NCI-H2196 (cell line): Measurements from ENCODE around the gene FBXO41.

Source experiments
- DNase-seq: peaks from one replicate; lab custom pipeline; 2025; ENCODE audit not compliant: unreplicated experiment; lab: John Stamatoyannopoulos, UW

Gene FBXO41

DNA sequence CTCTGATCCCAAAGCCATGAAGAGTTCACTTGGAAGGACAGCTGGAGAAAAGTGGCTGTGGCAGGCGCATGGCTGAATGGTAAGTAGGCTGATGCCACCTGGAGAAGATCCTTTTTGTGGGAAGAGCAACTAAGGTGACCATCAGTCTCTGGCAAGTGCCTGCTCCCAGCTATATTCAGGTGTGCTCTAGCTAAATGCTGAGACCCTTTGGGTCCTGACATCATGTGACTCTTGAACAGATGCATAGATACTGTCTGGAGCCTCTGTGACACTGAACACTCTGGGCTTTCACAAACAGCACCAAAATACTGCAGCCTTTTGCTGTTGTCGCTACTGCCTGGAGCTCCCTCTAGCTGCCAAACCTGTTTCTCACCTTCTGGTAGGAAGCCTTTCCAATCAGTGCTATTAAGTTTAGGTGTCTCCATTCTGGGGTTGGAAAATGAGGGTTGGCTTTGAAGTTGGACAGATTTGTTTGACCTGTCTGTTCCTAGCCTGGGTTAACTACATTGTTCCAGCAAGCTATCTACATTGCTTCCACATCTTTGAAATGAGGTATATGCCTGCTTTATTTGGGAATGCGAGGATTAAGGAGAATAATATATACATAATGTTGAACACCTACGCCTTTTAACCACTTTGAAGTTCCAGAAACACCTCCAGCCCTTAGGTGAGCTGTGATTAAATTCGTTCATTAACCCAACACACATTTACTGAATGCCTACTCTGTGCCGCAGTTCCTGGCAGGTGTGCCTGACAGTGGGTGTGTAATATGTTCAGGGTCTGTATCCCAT lies 6.0 kb upstream of the FBXO41 start:
- DNase-seq = peak; percentile 41

DNA sequence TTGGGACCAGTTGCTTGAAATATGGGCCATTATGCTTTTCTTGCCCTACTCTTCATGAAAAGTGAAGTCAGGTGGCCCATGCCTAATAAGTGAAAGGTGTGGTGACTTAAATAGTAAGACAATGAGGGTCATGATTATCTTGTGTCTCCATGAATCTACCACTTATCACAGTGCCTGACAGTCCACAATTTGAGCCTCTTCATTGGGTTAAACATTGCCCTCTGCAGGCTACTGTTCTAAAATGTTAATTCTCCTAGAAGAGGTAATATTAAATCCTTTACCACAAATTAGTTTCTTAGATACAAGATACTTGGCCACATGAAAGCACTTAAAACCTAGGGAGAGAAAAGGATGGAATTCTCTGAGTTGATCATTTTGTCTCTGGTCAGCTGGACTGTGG lies 5.0 kb upstream of the FBXO41 start:
- no peak for DNase-seq

- DNase-seq = no peak
Observed at GRCh38 chr2:73286134-73286655, 1.9 kb upstream of the FBXO41 start.

DNA sequence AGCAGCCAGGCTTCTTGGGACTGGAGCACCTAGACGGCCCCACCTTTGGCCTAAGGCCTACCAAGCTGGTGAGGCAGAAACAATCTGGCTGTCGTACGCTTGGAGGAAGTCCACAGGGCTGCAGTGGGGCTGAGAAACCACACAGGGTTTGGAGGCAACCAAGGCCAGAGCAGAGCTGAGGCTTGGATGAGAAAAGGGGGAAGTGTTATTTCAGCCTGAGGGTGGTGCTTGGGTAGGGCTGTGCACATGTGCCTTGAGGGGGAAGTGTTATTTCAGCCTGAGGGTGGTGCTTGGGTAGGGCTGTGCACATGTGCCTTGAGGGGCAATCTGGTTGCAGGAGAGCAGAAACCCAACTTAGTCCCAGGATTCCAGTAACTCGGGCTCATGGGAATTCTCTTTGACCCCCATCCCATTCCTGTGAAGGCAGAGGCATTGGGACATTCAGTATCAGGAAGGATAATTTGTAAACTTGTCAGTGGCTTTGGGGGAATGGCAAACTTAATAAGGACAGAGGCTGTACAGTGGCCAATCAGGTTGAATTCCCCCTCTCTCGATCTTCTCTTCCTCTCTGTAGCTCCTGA lies 971 bp upstream of the FBXO41 start:
- DNase-seq = no peak

DNA sequence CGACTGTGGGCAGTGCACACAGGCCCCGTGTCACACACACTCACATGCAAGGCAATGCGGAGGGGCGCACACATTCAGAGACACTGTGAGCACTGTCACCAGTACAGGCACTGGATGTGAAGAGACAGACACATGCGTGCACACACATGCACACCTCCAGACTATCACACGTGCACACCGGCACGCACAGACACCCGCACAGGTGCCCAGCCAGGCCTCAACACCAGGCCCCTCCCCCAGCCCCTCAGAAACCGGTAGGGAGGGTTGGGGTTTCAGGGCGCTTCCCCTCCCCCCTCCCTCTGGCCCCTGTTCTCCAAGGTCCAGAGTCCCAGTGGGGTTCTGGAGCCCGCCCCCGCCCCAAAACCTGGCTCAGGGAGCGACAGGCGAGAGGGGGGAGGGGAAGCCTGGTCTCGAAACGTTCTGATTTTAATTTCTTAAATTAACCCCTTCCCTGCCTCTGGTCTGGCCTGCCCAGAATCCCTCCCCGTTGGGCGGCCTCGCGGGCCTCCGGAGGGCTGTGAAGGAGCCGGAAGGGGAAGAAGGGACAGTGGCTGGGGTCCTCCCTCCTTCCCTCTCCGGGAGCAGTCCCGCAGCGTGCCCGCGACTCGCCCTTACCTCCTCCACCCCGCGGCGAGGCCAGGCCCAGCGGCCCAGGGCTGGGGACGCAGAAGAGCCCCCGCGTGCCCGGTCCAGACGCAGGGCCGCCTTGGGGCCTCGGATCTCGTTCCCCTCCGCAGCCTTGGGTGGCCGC lies 558 bp downstream of the FBXO41 start:
- no peak for DNase-seq

GRCh38 chr2:73282924-73283544 lies 1.2 kb downstream of the FBXO41 start:
- DNase-seq = no peak

GRCh38 chr2:73281244-73281643 lies 3.0 kb downstream of the FBXO41 start:
- no peak for DNase-seq

- DNase-seq = no peak
Observed at GRCh38 chr2:73279852-73280251, 4.4 kb downstream of the FBXO41 start.

DNA sequence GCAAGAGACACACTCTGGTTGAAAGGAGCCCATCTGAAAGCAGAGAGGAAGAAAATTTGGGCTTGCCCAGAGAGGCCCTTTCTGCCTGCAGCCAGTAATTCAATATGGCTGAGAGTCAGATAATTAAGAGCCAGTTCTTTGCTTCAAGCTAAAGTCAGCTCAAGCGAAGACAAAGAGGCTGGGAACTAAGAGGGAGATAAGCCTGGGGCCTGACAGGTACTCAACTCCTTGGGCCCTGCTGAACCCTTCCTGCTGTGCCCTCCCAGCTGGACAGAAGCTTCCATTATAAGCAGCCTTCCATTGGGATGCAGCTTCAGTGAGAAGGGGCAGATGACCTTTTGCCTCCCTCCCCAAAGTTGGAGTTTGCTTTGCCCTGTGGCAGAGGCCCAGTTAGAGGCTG lies 12.0 kb downstream of the FBXO41 start:
- DNase-seq = no peak

DNA sequence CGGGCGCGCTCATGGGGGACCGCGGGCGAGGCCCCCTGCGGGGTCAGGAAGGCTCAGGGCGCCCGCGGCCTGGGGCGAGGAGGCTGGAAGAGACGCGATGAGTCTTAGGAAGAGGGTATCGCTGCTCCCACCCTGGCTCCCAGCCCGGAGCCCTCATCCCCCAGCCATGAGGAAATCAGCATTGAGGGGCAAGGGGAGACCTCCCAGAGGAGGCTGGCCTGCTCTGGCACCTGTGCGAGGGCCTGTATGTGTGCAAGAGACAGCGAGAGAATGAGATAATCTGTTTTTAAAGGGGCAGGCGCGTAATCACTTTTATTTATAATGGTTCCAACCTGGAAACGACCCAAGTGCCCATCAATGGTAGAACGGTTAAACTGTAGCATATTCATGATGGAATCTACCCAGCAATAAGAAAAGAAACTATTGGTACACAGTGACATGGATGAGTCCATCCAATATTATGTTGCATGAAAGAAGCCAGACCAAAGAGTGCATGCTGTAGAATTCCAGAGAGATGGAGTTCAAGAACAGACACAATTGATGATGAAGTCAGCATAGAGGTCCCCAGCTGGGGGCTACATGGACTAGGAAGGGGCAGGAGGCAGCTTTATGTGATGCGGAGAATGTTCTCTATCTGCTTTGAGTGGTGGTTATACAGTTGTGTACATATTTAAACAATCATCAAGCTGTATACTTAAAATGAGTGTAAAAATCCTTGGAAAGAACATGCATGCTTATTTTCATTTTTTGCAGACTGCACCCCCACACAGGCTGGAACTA lies 14.4 kb downstream of the FBXO41 start:
- no peak for DNase-seq

DNA sequence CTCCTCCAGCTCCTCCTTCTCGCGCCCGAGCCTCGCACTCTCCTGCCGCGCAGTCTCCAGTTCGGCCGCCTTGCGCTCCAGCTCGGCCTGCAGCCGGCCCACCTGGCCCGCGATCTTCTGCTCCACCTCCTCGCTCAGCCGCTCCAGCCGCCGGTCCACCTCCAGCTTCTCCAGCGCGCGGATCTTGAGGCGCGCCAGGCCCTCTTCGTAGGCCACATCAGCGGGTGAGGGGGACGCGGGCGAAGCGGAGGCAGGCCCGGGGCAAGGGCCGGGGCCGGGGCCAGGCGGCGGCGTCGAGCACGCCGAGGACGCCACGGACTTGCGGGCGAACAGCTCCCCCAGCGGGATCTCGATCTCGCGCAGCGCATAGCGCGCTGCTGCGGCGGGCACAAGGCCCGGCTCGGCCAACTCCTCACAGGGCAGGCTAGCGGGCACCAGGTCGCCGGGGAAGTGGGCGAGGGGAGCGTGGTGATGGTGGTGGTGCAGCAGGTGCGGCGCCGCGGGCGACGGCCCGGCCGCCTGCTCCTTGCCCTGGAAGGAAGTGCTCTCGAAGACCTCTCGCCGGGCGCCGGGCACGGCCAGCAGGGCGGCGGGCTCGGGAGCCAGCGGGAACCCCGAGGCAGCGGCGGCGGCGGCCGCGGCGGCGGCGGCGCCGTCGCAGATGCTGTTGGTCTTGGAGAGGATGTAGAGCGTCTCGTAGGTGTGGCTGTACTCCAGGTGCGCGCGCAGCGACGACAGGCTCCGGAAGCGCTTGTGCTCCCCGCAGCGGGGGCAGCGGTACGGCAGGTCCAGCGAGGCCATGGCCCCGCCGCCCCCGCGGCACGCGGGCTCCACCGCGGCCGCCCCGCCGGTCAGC lies 15.2 kb downstream of the FBXO41 start:
- DNase-seq = peak; percentile 66

DNA sequence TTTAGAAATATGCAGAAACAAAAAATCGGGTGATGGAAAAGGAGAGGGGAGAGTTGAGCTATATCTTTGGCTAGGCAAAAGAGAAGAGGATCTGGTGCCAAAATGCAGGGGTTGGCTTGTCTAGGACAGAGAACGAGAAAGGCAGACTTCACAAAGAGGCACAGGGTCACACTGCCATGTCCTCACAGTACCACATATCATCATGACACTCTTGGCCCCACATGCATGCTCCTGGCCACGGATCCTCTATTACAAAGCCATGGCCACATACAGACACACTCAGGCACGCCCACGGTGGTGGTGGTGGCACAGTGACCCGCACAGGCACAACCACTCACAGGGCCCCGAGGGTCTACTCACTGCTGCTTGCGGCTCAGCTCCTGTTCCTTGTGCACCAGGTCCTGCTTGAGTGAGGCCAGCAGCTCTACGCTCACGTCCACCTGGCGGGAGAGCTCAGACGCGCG lies 15.9 kb downstream of the FBXO41 start:
- peak; percentile 8 for DNase-seq

DNA sequence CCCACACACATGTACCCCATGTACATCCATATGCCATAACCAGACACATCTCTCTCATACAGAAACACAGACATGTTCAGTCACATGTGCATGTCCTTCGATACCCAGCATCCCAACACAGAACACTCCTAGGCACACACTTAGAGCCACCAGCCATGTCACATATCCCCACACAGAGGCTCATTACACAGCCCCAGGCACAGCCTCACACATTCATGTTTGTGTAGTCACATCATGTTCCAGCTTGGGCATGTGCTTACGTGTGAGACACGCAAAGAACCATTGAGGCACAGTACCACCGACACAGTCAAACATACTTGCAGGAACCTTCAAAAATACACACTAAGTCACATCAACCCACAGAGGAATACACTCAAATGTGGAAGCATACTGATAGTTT lies 17.3 kb downstream of the FBXO41 start:
- DNase-seq = no peak

GRCh38 chr2:73266061-73266901 lies 18.0 kb downstream of the FBXO41 start:
- DNase-seq = peak; percentile 4

GRCh38 chr2:73265298-73266060 lies 18.8 kb downstream of the FBXO41 start:
- DNase-seq = no peak

GRCh38 chr2:73264783-73265182 lies 19.5 kb downstream of the FBXO41 start:
- DNase-seq = no peak

DNA sequence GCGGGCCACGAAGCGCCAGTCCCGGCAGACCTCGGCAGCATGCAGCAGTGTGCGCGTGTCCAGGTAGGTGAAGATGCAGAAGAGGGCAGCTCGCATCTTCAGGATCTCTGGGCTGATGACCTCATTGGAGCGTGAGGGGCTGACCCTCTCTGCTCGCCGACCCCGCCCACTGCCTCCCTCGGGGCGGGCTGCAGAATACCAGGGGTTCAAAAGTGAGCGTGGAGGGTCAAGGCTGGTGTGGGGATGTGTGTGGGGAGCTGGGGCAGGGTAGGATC lies 20.0 kb downstream of the FBXO41 start:
- DNase-seq = no peak
